Endothelial cell of coronary artery (primary cell): ENCODE results near the gene WDR17. TPM values are rescaled to one million over a fixed set of nuclear protein-coding genes. Genes with fewer than 3 reads are reported as not detected.

ENCODE experiments used
- total RNA-seq: library from RNA; depleted of rRNA; stranded (reverse); fragments of >200 nt; gene quantifications from 2 replicates; pipeline ENCODE4 v1.2.3, GENCODE V29; 2014

WDR17 gene
- total RNA-seq, result under 0.01 and 0.09 TPM in 2 replicates

DNA sequence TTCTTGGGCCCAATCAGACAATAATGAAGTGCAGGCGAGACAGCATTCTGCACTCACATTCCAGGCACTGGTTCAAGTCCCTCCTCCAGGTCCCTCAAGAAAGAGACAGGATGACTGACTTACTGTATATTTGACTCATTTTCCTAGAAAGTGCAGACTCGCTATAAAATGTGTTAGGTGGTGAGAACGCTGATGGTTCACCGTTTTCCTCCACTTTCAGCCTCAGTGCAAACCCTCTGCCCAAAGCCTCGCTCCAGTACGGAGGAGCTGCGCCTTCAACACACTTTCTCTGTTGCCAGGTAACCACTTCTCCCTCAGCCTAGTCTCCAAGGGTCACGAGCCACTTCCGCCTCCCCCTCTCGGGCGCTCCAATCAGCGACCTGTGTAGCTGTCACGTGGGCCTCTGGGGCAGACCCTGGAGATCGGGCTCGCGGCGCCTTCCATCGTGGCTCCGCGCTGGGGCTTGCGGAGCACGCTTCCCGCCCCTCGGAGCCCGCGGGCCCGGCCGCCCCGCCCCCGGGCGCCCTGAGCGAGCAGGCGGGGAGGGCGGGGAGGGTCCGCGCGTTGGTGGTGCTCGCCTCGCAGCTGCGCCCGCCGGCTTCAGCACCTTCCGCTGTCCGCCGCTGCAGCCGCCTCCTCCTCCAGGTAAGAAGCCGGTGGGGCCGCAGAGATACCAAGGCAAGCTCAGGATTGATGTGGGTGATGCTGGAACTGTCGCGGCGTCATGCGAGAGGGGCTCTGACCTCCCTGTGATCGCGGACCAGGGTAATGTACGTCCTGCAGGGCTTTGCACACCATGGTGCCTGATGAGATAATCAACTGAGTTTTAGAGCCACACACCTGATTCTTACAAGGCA lies at the start of gene WDR17:
TSS of gene WDR17 (plus strand) at position 407 of the 857 bp plus-strand sequence. CDS start 45,740 bp downstream, outside the sequence.

DNA sequence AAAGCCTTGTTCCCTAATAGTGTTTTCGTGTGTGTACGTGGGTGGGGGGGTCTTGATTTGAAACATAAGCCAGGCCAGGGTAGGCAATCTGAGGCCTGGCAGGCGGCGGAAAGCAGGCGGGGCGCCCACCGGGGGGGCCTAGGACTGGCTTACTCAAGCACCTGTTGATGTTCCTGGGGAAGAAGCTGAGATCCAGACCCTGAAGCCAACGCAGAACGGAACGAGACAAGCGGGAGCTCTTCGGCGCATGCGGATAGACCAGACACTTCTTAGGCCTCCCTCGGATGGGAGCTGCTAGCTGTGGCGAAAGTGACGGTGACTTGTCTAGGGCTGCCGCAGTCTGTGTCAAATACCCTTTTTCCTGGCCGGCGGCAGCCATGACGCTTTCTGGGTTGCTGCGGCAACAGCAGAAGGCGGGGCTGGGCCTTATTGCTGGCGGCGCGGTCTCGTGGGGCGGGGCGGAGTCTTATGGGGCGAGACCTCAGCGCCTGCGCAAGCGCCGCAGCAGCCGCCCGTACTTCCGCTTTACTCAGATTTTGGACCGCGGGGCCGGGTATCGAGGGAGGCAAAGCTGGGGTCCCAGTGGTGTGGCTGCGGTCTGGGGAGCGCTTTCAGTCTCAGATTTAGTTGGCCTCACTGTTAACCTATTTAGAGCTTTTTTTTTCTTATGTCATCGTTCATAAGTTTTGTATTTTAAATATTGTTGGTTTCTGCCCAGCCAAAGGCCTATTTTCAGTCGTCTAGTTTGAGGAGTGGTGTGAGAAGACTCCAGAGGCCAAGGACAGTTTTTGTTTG lies 129.7 kb downstream of the WDR17 start, which contains the start of gene SPATA4:
TSS of gene SPATA4 (minus strand) at position 402 of the 795 bp plus-strand sequence. CDS start at position 379, 23 bp downstream.

Other genes with a start within 250 kb of the WDR17 start
- 0.09 TPM in 2 replicates for gene SPATA4, start 129.7 kb downstream of the WDR17 start, total RNA-seq
- gene ASB5, start 203.4 kb downstream of the WDR17 start, total RNA-seq, result 0.28 TPM in 1 of 2 replicates, not detected in the other